T47D (cell line): ENCODE results near the gene MAGI2.

Source experiments
- DNase-seq, 2 experiments: peaks; one replicate each; pipeline versions ENCODE4 v3.0.0 to v3.0.0-alpha.2; 2011 to 2012; ENCODE audit warnings: low read depth in 1 of 2, low spot score in 1 of 2
- JUND ChIP-seq: IDR thresholded peaks from 2 replicates; pipeline ENCODE4 v1.6.1; 2012; ENCODE audit warnings: low read depth
- in situ Hi-C: cut with HindIII; loops from 2 replicates; pipeline ENCODE4 v1.10.0; 2016; ENCODE audit warnings: low sequenced_read_pairs, low pct_unique_long_range_greater_than_20kb

The MAGI2 gene

GRCh38 chr7:78490524-78490923, 962.9 kb downstream of the MAGI2 start:
- in situ Hi-C loops: no loop called here
- no peak for DNase-seq
- no peak for TF ChIP-seq JUND

- in situ Hi-C loops: no loop called here
- DNase-seq: no peak
- no peak for TF ChIP-seq JUND
These were observed 963.8 kb downstream of the MAGI2 start for GRCh38 chr7:78489476-78490240.

GRCh38 chr7:78487464-78487863, 966.0 kb downstream of the MAGI2 start:
- no peak for DNase-seq
- no peak for TF ChIP-seq JUND
- in situ Hi-C loops: no loop called here

- no peak for TF ChIP-seq JUND
- in situ Hi-C loops: no loop called here
- no peak for DNase-seq
These were observed 974.1 kb downstream of the MAGI2 start for GRCh38 chr7:78479348-78479747.

- no peak for TF ChIP-seq JUND
- no peak for DNase-seq
- in situ Hi-C loops: no loop called here
These were observed 976.5 kb downstream of the MAGI2 start for GRCh38 chr7:78476851-78477405.

- in situ Hi-C loops: no loop called here
- TF ChIP-seq JUND: no peak
- DNase-seq: no peak
These were observed 979.7 kb downstream of the MAGI2 start for GRCh38 chr7:78473571-78474301.

GRCh38 chr7:78473021-78473420, 980.4 kb downstream of the MAGI2 start:
- no peak for DNase-seq
- in situ Hi-C loops: no loop called here
- TF ChIP-seq JUND: no peak

- in situ Hi-C loops: no loop called here
- TF ChIP-seq JUND: no peak
- DNase-seq: no peak
These were observed 980.9 kb downstream of the MAGI2 start for GRCh38 chr7:78472519-78472918.

GRCh38 chr7:78465894-78466293, 987.6 kb downstream of the MAGI2 start:
- TF ChIP-seq JUND: no peak
- in situ Hi-C loops: no loop called here
- DNase-seq: no peak

GRCh38 chr7:78463039-78463438, 990.4 kb downstream of the MAGI2 start:
- no peak for TF ChIP-seq JUND
- DNase-seq: no peak
- in situ Hi-C loops: no loop called here

- DNase-seq: no peak
- no peak for TF ChIP-seq JUND
- in situ Hi-C loops: no loop called here
These were observed 1002.8 kb downstream of the MAGI2 start for GRCh38 chr7:78450706-78451105.

GRCh38 chr7:78448911-78449310, 1004.6 kb downstream of the MAGI2 start:
- in situ Hi-C loops: no loop called here
- no peak for TF ChIP-seq JUND

GRCh38 chr7:78444267-78444666, 1009.2 kb downstream of the MAGI2 start:
- DNase-seq: no peak
- in situ Hi-C loops: no loop called here
- no peak for TF ChIP-seq JUND

More at GRCh38 chr7:78448911-78449310, 1004.6 kb downstream of the MAGI2 start:
- DNase-seq: no peak
